Measurements from ENCODE around the gene CTSC. TPM values are rescaled to one million over a fixed set of nuclear protein-coding genes. Genes with fewer than 3 reads are reported as not detected.
A peak's percentile ranks its signal among the peaks of the same experiment; 100 is the strongest.
"Not testable (repeated sequence)": the region's sequence is repeated elsewhere in the genome, so short reads cannot be mapped to it uniquely, and the experiment has no call there.

CTSC gene
- total RNA-seq, 1 experiment from 2014 or later, result 103 TPM

DNA sequence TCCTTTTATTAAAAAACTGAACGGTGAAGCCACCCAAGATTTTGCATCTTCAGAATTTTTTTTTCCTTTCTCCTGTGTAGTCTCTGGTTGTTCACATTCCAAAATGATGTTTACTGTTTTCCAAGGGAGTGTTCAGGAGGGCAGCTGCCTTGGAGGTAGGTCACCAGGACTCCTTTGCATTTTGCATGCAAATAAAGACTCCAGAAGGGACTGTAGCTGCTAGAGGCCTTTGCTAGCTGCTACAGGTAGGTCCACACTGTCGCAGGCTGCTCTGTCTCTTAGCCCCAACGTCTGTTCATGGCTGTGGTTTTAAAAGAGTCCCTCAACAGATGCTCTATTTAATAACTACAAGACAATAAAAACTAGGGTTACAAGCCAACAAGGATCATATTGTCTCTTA lies 11.4 kb downstream of the CTSC start:
- Mint-ChIP-seq H3K27ac (ENCODE audit: low read depth, unreplicated experiment) (no peak overlapping the region), H3K36me3 (ENCODE audit: insufficient read depth, unreplicated experiment) (peaks cover 39% of the 10 kb centered on the region), H3K4me1 (ENCODE audit: insufficient read depth, unreplicated experiment) (no peaks in the 10 kb centered on the region), H3K27me3 (ENCODE audit: insufficient read depth, unreplicated experiment) (no peaks in the 10 kb centered on the region), H3K4me3 (ENCODE audit: unreplicated experiment) (no peak overlapping the region), H3K9me3 (ENCODE audit: unreplicated experiment) (no peaks in the 10 kb centered on the region)
- no peak for DNase-seq (ENCODE audit: unreplicated experiment)
- TF ChIP-seq CTCF (IDR thresholded peaks at IDR 0.05; ENCODE audit: unreplicated experiment), result no peak
- intact Hi-C loops (cut with micrococcal nuclease), result no loop called here
- POLR2A ChIA-PET, result interaction anchor here (0.6 to 3.4 kb wide), 8 partner anchors 9 to 221 kb away, joined by 3 to 28 read pairs (median 4); partner anchors contain the start of gene CTSC
- no TSS peak for BruUV-seq (replicated peaks)
- CTCF ChIA-PET, result interaction anchor here (0.5 to 1.2 kb wide), 2 partner anchors 157 to 472 kb away, joined by 3 read pairs; no protein-coding TSS in a partner anchor

GRCh38 chr11:88324562-88325345 lies 12.8 kb downstream of the CTSC start:
- TF ChIP-seq CTCF (IDR thresholded peaks at IDR 0.05; ENCODE audit: unreplicated experiment), result no peak
- Mint-ChIP-seq H3K36me3 (ENCODE audit: insufficient read depth, unreplicated experiment) (peaks cover 29% of the 10 kb centered on the region), H3K4me1 (ENCODE audit: insufficient read depth, unreplicated experiment) (peaks cover 6% of the 10 kb centered on the region), H3K4me3 (ENCODE audit: unreplicated experiment) (no peak overlapping the region), H3K27me3 (ENCODE audit: insufficient read depth, unreplicated experiment) (no peaks in the 10 kb centered on the region), H3K9me3 (ENCODE audit: unreplicated experiment) (no peaks in the 10 kb centered on the region), H3K27ac (ENCODE audit: low read depth, unreplicated experiment) (peak overlapping the region; percentile 35)
- ChIA-PET POLR2A (interaction anchor here (0.6 to 1.6 kb wide), 3 partner anchors 8 to 219 kb away, joined by 3 to 7 read pairs (median 4); no protein-coding TSS in a partner anchor), CTCF (interaction anchor here (0.6 kb wide), 2 partner anchors 92 to 233 kb away, joined by 3 read pairs; no protein-coding TSS in a partner anchor)
- no peak for DNase-seq (ENCODE audit: unreplicated experiment)
- intact Hi-C loops (cut with micrococcal nuclease), result no loop called here
- no TSS peak for BruUV-seq (replicated peaks)

DNA sequence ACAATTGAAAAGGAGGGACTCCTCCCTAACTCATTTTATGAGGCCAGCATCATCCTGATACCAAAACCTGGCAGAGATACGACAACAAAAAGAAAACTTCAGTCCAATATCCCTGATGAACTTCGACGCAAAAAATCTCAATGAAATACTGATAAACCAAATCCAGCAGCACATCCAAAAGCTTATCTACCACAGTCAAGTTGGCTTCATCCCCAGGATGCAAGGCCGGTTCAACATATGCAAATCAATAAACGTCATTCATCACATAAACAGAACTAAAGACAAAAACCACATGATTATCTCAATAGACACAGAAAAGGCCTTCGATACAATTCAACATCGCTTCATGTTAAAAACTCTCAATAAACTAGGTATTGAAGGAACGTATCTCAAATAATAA lies 14.7 kb downstream of the CTSC start:
- BruUV-seq (replicated peaks); H3K27ac Mint-ChIP-seq (ENCODE audit: low read depth, unreplicated experiment); intact Hi-C loops (cut with micrococcal nuclease); DNase-seq (ENCODE audit: unreplicated experiment); POLR2A ChIA-PET; H3K9me3 Mint-ChIP-seq (ENCODE audit: unreplicated experiment); H3K4me3 Mint-ChIP-seq (ENCODE audit: unreplicated experiment); H3K27me3 Mint-ChIP-seq (ENCODE audit: insufficient read depth, unreplicated experiment): not testable (repeated sequence)
- Mint-ChIP-seq H3K36me3 (ENCODE audit: insufficient read depth, unreplicated experiment) (peaks cover 19% of the 10 kb centered on the region), H3K4me1 (ENCODE audit: insufficient read depth, unreplicated experiment) (peaks cover 11% of the 10 kb centered on the region)
- CTCF ChIA-PET, result interaction anchor here (0.7 to 1.8 kb wide), 3 partner anchors 92 to 195 kb away, joined by 3 to 4 read pairs (median 3); no protein-coding TSS in a partner anchor

GRCh38 chr11:88321412-88321811 lies 16.1 kb downstream of the CTSC start:
- H3K9me3 Mint-ChIP-seq (ENCODE audit: unreplicated experiment); H3K36me3 Mint-ChIP-seq (ENCODE audit: insufficient read depth, unreplicated experiment); intact Hi-C loops (cut with micrococcal nuclease); H3K4me3 Mint-ChIP-seq (ENCODE audit: unreplicated experiment); DNase-seq (ENCODE audit: unreplicated experiment); BruUV-seq (replicated peaks); H3K27me3 Mint-ChIP-seq (ENCODE audit: insufficient read depth, unreplicated experiment); H3K27ac Mint-ChIP-seq (ENCODE audit: low read depth, unreplicated experiment): not testable (repeated sequence)
- CTCF ChIA-PET, result interaction anchor here (0.9 to 1.1 kb wide), 2 partner anchors 25 to 305 kb away, joined by 3 to 4 read pairs; no protein-coding TSS in a partner anchor
- POLR2A ChIA-PET, result interaction anchor here (1.4 kb wide), 1 partner anchor 12 kb away, joined by 3 read pairs; no protein-coding TSS in a partner anchor
- H3K4me1 Mint-ChIP-seq (ENCODE audit: insufficient read depth, unreplicated experiment), result peaks cover 17% of the 10 kb centered on the region

GRCh38 chr11:88320149-88320559 lies 17.4 kb downstream of the CTSC start:
- no peaks in the 10 kb centered on the region for H3K27me3 Mint-ChIP-seq (ENCODE audit: insufficient read depth, unreplicated experiment)
- ChIA-PET CTCF (interaction anchor here (0.7 to 0.8 kb wide), 2 partner anchors 223 to 303 kb away, joined by 3 read pairs; no protein-coding TSS in a partner anchor), POLR2A (interaction anchor here (0.6 to 4.4 kb wide), 4 partner anchors 11 to 219 kb away, joined by 3 to 28 read pairs (median 4); partner anchors contain the start of gene CTSC)
- no peak for DNase-seq (ENCODE audit: unreplicated experiment)
- peak overlapping the region; percentile 84 for H3K27ac Mint-ChIP-seq (ENCODE audit: low read depth, unreplicated experiment)
- H3K36me3 Mint-ChIP-seq (ENCODE audit: insufficient read depth, unreplicated experiment), result peaks cover 5% of the 10 kb centered on the region
- TF ChIP-seq CTCF (IDR thresholded peaks at IDR 0.05; ENCODE audit: unreplicated experiment), result no peak
- no peaks in the 10 kb centered on the region for H3K9me3 Mint-ChIP-seq (ENCODE audit: unreplicated experiment)
- BruUV-seq (replicated peaks), result no TSS peak
- peaks cover 29% of the 10 kb centered on the region for H3K4me1 Mint-ChIP-seq (ENCODE audit: insufficient read depth, unreplicated experiment)
- intact Hi-C loops (cut with micrococcal nuclease), result no loop called here
- H3K4me3 Mint-ChIP-seq (ENCODE audit: unreplicated experiment), result peak overlapping the region; percentile 14

All from MCF 10A (cell line).